ENCODE measurements around the gene PARVB. TPM values are rescaled to one million over a fixed set of nuclear protein-coding genes. Genes with fewer than 3 reads are reported as not detected.

The PARVB gene
- total and polyA plus RNA-seq, 2 of the 8 experiments (the other 6 are each of a cell fraction or from before 2014, with no cell fraction given), result 14.5 to 18.6 TPM

GRCh38 chr22:44098021-44098739, 74.1 kb downstream of the PARVB start:
- no peak overlapping the region for H4K91ac ChIP-seq (replicated peaks; ENCODE audit: insufficient read length, low read length)
- no peak overlapping the region for H3K23ac ChIP-seq (ENCODE audit: insufficient read length)
- H4K5ac ChIP-seq (ENCODE audit: insufficient read length, low read depth, low read length), result no peak overlapping the region
- no peak overlapping the region for H3K27ac ChIP-seq (ENCODE audit: low read depth, low read length)
- no peaks in the 10 kb centered on the region for H3K36me3 ChIP-seq (ENCODE audit: control insufficient read depth in 2 of 4, insufficient read depth in 4 of 4, low read length in 3 of 4)
- no peak overlapping the region for H2AFZ ChIP-seq (ENCODE audit: low read length)
- H2BK120ac ChIP-seq (replicated peaks; ENCODE audit: low read depth, low read length), result no peak overlapping the region
- TF ChIP-seq E2F6 (IDR thresholded peaks at IDR 0.05), result peak; percentile 64; the same call in 1 of the 2 replicates
- no peak for TF ChIP-seq TEAD4 (IDR thresholded peaks at IDR 0.05; ENCODE audit: low read depth, low read length)
- no peak for TF ChIP-seq ATF2 (IDR thresholded peaks at IDR 0.05; ENCODE audit: low read length)
- no peaks in the 10 kb centered on the region for H3K27me3 ChIP-seq (replicated peaks in 1 of 4; ENCODE audit: control insufficient read depth in 3 of 4, extremely low read depth in 1 of 4, insufficient read depth in 3 of 4, low read length in 3 of 4)
- H2BK20ac ChIP-seq (ENCODE audit: low read length), result no peak overlapping the region
- DNase-seq (ENCODE audit: low read depth in 1 of 2, low spot score in 2 of 2), result no peak
- CTCF ChIA-PET (ENCODE audit: partially characterized antibody), result interaction anchor here (0.7 to 3.9 kb wide), 5 partner anchors 11 to 1471 kb away, joined by 3 to 17 read pairs (median 3); no protein-coding TSS in a partner anchor
- H3K56ac ChIP-seq (replicated peaks; ENCODE audit: insufficient read length, low read depth, low read length), result no peak overlapping the region
- no peaks in the 10 kb centered on the region for H4K20me1 ChIP-seq (replicated peaks in 1 of 2; ENCODE audit: control insufficient read depth in 1 of 2, insufficient read depth in 2 of 2, low read length in 2 of 2)
- H3K4me3 ChIP-seq (ENCODE audit: extremely low read depth in 1 of 4, insufficient read depth in 2 of 4, low read depth in 3 of 4, low read length in 4 of 4), result no peak overlapping the region
- no peak overlapping the region for H3K14ac ChIP-seq (ENCODE audit: insufficient read length)
- no peak overlapping the region for H3K4me2 ChIP-seq (ENCODE audit: insufficient read depth in 1 of 2, low read depth in 2 of 2, low read length in 2 of 2)
- H2BK5ac ChIP-seq (ENCODE audit: low read depth, low read length), result peak overlapping the region; percentile 73; the same call in 1 of the 2 replicates
- 91% methylated on average over 17 of the region's 17 CpGs; no CpG with 5 or more reads in 1 of the 2 experiments for WGBS, 2 experiments (ENCODE audit: extremely low coverage in 1 of 2, insufficient coverage in 1 of 2, insufficient read length in 1 of 2, insufficient replicate concordance in 2 of 2, low coverage in 1 of 2, low lambda C conversion rate in 2 of 2, missing lambda C conversion rate in 1 of 2)
- no peak overlapping the region for H2AK5ac ChIP-seq (ENCODE audit: low read depth, low read length)
- no peaks in the 10 kb centered on the region for H3K23me2 ChIP-seq (ENCODE audit: low read depth, low read length)
- POLR2A ChIA-PET (ENCODE audit: partially characterized antibody), result no interaction called here
- no peak overlapping the region for H3K4ac ChIP-seq (replicated peaks; ENCODE audit: insufficient read length, low read depth, low read length)
- H3K9me3 ChIP-seq (ENCODE audit: insufficient read depth in 2 of 2, low read depth in 1 of 2, low read length in 1 of 2), result peaks cover 0 to 2% of the 10 kb centered on the region in 2 experiments; a peak in 1 of 4 replicates
- H3K79me1 ChIP-seq (ENCODE audit: low read depth, low read length), result no peaks in the 10 kb centered on the region; the same call in 1 of the 2 replicates
- FAIRE-seq, result no peak
- H3K9ac ChIP-seq (replicated peaks in 1 of 4; ENCODE audit: extremely low read depth in 1 of 4, low read depth in 3 of 4, low read length in 3 of 4), result no peak overlapping the region
- no peaks in the 10 kb centered on the region for H3K79me2 ChIP-seq (ENCODE audit: control insufficient read depth in 1 of 2, insufficient read depth in 2 of 2, low read length in 2 of 2)
- peaks cover 0 to 4% (median 0%) of the 10 kb centered on the region in 4 experiments; a peak in 2 of 7 replicates for H3K4me1 ChIP-seq (replicated peaks in 1 of 4; ENCODE audit: control insufficient read depth in 3 of 4, insufficient read depth in 4 of 4, low read length in 3 of 4)
- H2BK15ac ChIP-seq (ENCODE audit: low read length), result no peak overlapping the region
- H2BK12ac ChIP-seq (ENCODE audit: low read depth, low read length), result no peak overlapping the region; the same call in 1 of the 2 replicates
- no peak overlapping the region for H4K8ac ChIP-seq (ENCODE audit: extremely low read depth, insufficient read depth, low read length)
- 0 out of 2 replicates have a peak overlapping the region, but pooled peaks have one; percentile 21 for H3K18ac ChIP-seq (ENCODE audit: extremely low read depth, low read length)
